GM19463 (cell line): ENCODE data around the gene ELP5.
A peak's percentile ranks its signal among the peaks of the same experiment; 100 is the strongest.

Experiments used
- ATAC-seq: cut with Tn5 transposase; IDR thresholded peaks from one replicate; pipeline ENCODE4 v1.9.1; 2021; ENCODE audit warnings: mild to moderate bottlenecking, moderate library complexity; ENCODE audit not compliant: unreplicated experiment

ELP5 gene

GRCh38 chr17:7251661-7252175 is 297 bp upstream of the ELP5 start, which contains the start of gene CTDNEP1:
Gene CTDNEP1 (minus strand): TSS chr17:7251734. CDS start chr17:7251296, 438 bp downstream.
- peak; percentile 88 for ATAC-seq

GRCh38 chr17:7253082-7253481 is 1.1 kb downstream of the ELP5 start:
- no peak for ATAC-seq

- no peak for ATAC-seq
Measured at GRCh38 chr17:7254511-7254910, 2.5 kb downstream of the ELP5 start.

- no peak for ATAC-seq
Measured at GRCh38 chr17:7256766-7257456, 4.9 kb downstream of the ELP5 start.

GRCh38 chr17:7258731-7259554 is 6.9 kb downstream of the ELP5 start:
- no peak for ATAC-seq

- ATAC-seq, result no peak
Measured at GRCh38 chr17:7259555-7259889, 7.5 kb downstream of the ELP5 start.

- no peak for ATAC-seq
Measured at GRCh38 chr17:7260151-7260550, 8.1 kb downstream of the ELP5 start.

GRCh38 chr17:7260651-7261378 is 8.8 kb downstream of the ELP5 start:
- ATAC-seq, result no peak

- ATAC-seq, result no peak
Measured at GRCh38 chr17:7261379-7262191, 9.6 kb downstream of the ELP5 start.

- ATAC-seq, result no peak
Measured at GRCh38 chr17:7262192-7262934, 10.3 kb downstream of the ELP5 start, which contains the start of gene CLDN7. Gene CLDN7 (minus strand): TSS chr17:7262478. CDS start chr17:7262043, 435 bp downstream.

GRCh38 chr17:7262935-7263800 is 11.2 kb downstream of the ELP5 start:
- no peak for ATAC-seq

GRCh38 chr17:7263801-7264078 is 11.7 kb downstream of the ELP5 start:
- no peak for ATAC-seq

- no peak for ATAC-seq
Measured at GRCh38 chr17:7266784-7267183, 14.8 kb downstream of the ELP5 start.

GRCh38 chr17:7279448-7279847 is 27.4 kb downstream of the ELP5 start:
- ATAC-seq, result no peak

- ATAC-seq, result peak; percentile 41
Measured at GRCh38 chr17:7280519-7281073, 28.6 kb downstream of the ELP5 start.

GRCh38 chr17:7281074-7281952 is 29.3 kb downstream of the ELP5 start, which contains the start of gene SLC2A4:
Gene SLC2A4 (plus strand): TSS chr17:7281718. CDS start chr17:7281935, 217 bp downstream.
- ATAC-seq, result no peak

GRCh38 chr17:7281953-7282751 is 30.1 kb downstream of the ELP5 start:
- ATAC-seq, result no peak
